ENCODE data around the gene ZNF275. TPM values are rescaled to one million over a fixed set of nuclear protein-coding genes. Genes with fewer than 3 reads are reported as not detected.

Gene ZNF275
- total and polyA plus RNA-seq, 4 experiments from 2014 or later, result 2.0 to 16.1 (median 10.3) TPM

- ChIA-PET CTCF (ENCODE audit: partially characterized antibody) (no interaction called here), POLR2A (ENCODE audit: partially characterized antibody) (no interaction called here)
- intact Hi-C loops (cut with micrococcal nuclease), result no loop called here
- Mint-ChIP-seq H3K36me3 (peaks cover 0 to 3% of the 10 kb centered on the region in 2 donors), H3K27ac (no peak overlapping the region), H3K4me1 (no peaks in the 10 kb centered on the region), H3K9me3 (peaks cover 0 to 26% (median 20%) of the 10 kb centered on the region in 8 donors), H3K4me3 (no peak overlapping the region), H3K27me3 (no peaks in the 10 kb centered on the region)
- H3K36me3 ChIP-seq (ENCODE audit: insufficient read depth, low read length), result no peaks in the 10 kb centered on the region
- H3K27me3 ChIP-seq (ENCODE audit: insufficient read depth, low read length), result no peaks in the 10 kb centered on the region
- no peak overlapping the region for H3K4me3 ChIP-seq (ENCODE audit: low read length in 2 of 2)
- no peak for DNase-seq
- no peaks in the 10 kb centered on the region for H3K4me1 ChIP-seq (ENCODE audit: insufficient read depth, low read length)
- no peaks in the 10 kb centered on the region for H3K9me3 ChIP-seq (ENCODE audit: control insufficient read depth in 1 of 2, low read length in 2 of 2)
- no peak overlapping the region for H3K27ac ChIP-seq (ENCODE audit: low read depth, low read length)
These were observed 27.9 kb downstream of the ZNF275 start for GRCh38 chrX:153361781-153362397.

DNA sequence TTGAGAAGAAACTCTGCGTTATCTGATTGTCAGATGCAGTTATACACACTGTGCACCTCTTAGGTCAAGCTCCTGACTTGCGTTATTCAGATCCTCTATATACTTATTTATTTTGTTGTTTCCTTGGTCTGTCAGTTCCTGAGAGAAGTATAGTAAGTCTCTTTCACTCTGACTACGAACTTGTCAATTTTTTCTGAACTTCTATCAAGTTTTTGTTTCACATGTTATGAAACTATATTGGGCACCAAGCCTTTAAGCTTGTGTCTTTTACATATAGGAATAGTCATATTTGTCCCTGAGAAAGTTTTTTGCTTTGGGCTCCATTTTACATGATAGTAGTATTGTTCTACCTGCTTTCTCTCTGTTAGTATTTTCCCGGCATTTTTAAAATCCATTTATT is 31.7 kb downstream of the ZNF275 start:
- CTCF ChIA-PET (ENCODE audit: partially characterized antibody), result no interaction called here
- POLR2A ChIA-PET (ENCODE audit: partially characterized antibody), result no interaction called here
- H3K27me3 ChIP-seq (ENCODE audit: insufficient read depth, low read length), result no peaks in the 10 kb centered on the region

DNA sequence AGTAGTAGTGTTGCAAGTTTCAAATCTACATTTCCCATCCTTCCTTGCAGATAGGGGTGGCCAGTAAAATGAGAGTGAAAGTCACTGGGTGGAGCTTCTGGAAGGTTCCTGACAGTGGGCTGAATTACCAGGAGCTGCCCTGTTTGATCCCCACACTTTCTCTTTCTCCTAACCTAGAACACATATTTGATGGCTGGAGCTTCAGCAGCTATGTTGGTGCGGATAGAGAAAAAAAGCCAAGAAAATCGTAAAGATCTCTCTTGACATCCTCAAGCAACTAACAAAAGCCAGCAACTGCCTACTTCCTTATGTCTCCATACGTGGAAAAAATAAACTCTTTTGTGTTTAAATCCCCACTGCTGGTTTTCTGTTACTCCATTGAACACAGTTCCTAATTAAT is 32.2 kb downstream of the ZNF275 start:
- Histone ChIP-seq H3K4me3 (ENCODE audit: low read length in 2 of 2) (no peak overlapping the region), H3K9me3 (ENCODE audit: control insufficient read depth in 1 of 2, low read length in 2 of 2) (no peaks in the 10 kb centered on the region), H3K36me3 (ENCODE audit: insufficient read depth, low read length) (no peaks in the 10 kb centered on the region), H3K27ac (ENCODE audit: low read depth, low read length) (no peak overlapping the region), H3K27me3 (ENCODE audit: insufficient read depth, low read length) (no peaks in the 10 kb centered on the region), H3K4me1 (ENCODE audit: insufficient read depth, low read length) (no peaks in the 10 kb centered on the region)
- H3K9me3 Mint-ChIP-seq, result no peaks in the 10 kb centered on the region
- ChIA-PET CTCF (ENCODE audit: partially characterized antibody) (no interaction called here), POLR2A (ENCODE audit: partially characterized antibody) (no interaction called here)
- no peaks in the 10 kb centered on the region for H3K36me3 Mint-ChIP-seq
- H3K27ac Mint-ChIP-seq, result no peak overlapping the region
- H3K4me3 Mint-ChIP-seq, result no peak overlapping the region
- H3K27me3 Mint-ChIP-seq, result peaks cover 0 to 3% of the 10 kb centered on the region in 2 donors
- no peak for DNase-seq
- H3K4me1 Mint-ChIP-seq, result peaks cover 0 to 2% (median under 1%) of the 10 kb centered on the region in 4 donors
- intact Hi-C loops (cut with micrococcal nuclease), result no loop called here

More for the DNA sequence above, 31.7 kb downstream of the ZNF275 start:
- intact Hi-C loops (cut with micrococcal nuclease), result no loop called here
- Histone ChIP-seq H3K4me1 (ENCODE audit: insufficient read depth, low read length) (no peaks in the 10 kb centered on the region), H3K27ac (ENCODE audit: low read depth, low read length) (no peak overlapping the region), H3K36me3 (ENCODE audit: insufficient read depth, low read length) (no peaks in the 10 kb centered on the region), H3K4me3 (ENCODE audit: low read length in 2 of 2) (no peak overlapping the region), H3K9me3 (ENCODE audit: control insufficient read depth in 1 of 2, low read length in 2 of 2) (no peaks in the 10 kb centered on the region)
- Mint-ChIP-seq H3K36me3 (peaks cover 0 to 2% of the 10 kb centered on the region in 2 donors), H3K9me3 (no peaks in the 10 kb centered on the region), H3K4me3 (no peak overlapping the region), H3K27ac (no peak overlapping the region), H3K4me1 (peaks cover 0 to 2% (median under 1%) of the 10 kb centered on the region in 4 donors), H3K27me3 (peaks cover 0 to 3% of the 10 kb centered on the region in 2 donors)
- no peak for DNase-seq

DNA sequence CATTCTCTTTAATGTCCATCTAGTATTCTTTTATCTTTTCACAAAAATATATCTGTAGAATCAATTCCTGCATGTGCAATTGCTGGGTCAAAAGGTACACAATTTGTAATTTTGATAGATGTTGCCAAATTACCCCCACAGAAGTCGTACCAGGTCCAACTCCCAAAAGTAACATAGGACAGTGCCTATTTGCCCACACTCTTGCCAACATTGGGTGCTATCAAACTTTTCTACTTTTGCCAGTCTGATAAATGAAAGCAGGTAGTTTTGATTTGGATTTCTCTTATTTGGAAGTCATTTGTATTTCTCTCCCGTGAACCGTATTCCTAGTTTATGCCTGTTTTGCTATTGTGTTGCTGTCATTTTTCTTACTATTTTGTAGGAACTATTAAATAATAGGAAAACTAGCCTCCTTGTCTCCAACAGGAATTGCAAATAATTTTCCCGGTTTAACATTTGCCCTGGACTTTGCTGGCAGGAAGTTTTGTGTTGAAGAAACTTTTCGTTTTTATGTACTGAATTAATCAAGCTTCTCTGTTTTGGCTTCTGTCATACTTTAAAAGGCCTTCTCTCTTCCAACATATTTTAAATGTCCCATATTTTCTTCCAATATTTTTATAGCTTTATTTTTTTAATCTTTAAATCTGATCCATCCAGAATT is 33.1 kb downstream of the ZNF275 start:
- H3K27me3 Mint-ChIP-seq, result peaks cover 0 to 3% of the 10 kb centered on the region in 2 donors
- DNase-seq, result no peak
- ChIA-PET CTCF (ENCODE audit: partially characterized antibody) (no interaction called here), POLR2A (ENCODE audit: partially characterized antibody) (no interaction called here)
- Histone ChIP-seq H3K27me3 (ENCODE audit: insufficient read depth, low read length) (no peaks in the 10 kb centered on the region), H3K36me3 (ENCODE audit: insufficient read depth, low read length) (no peaks in the 10 kb centered on the region), H3K9me3 (ENCODE audit: control insufficient read depth in 1 of 2, low read length in 2 of 2) (no peaks in the 10 kb centered on the region), H3K4me1 (ENCODE audit: insufficient read depth, low read length) (no peaks in the 10 kb centered on the region), H3K27ac (ENCODE audit: low read depth, low read length) (no peak overlapping the region), H3K4me3 (ENCODE audit: low read length in 2 of 2) (no peak overlapping the region)
- H3K4me3 Mint-ChIP-seq, result no peak overlapping the region
- intact Hi-C loops (cut with micrococcal nuclease), result no loop called here
- no peaks in the 10 kb centered on the region for H3K9me3 Mint-ChIP-seq
- no peak overlapping the region for H3K27ac Mint-ChIP-seq
- peaks cover 0 to 2% (median under 1%) of the 10 kb centered on the region in 4 donors for H3K4me1 Mint-ChIP-seq
- H3K36me3 Mint-ChIP-seq, result no peaks in the 10 kb centered on the region

GRCh38 chrX:153370293-153371055 is 36.5 kb downstream of the ZNF275 start:
- intact Hi-C loops (cut with micrococcal nuclease), result no loop called here
- H3K9me3 ChIP-seq (ENCODE audit: control insufficient read depth in 1 of 2, low read length in 2 of 2), result no peaks in the 10 kb centered on the region
- H3K36me3 ChIP-seq (ENCODE audit: insufficient read depth, low read length), result no peaks in the 10 kb centered on the region
- no peak overlapping the region for H3K27ac Mint-ChIP-seq
- H3K4me1 Mint-ChIP-seq, result peaks cover 0 to 2% (median under 1%) of the 10 kb centered on the region in 4 donors
- H3K27ac ChIP-seq (ENCODE audit: low read depth, low read length), result no peak overlapping the region
- no peak overlapping the region for H3K4me3 Mint-ChIP-seq
- no peak overlapping the region for H3K4me3 ChIP-seq (ENCODE audit: low read length in 2 of 2)
- peaks cover 0 to 1% (median 0%) of the 10 kb centered on the region in 8 donors for H3K9me3 Mint-ChIP-seq
- no peaks in the 10 kb centered on the region for H3K36me3 Mint-ChIP-seq
- no peak for DNase-seq
- H3K27me3 Mint-ChIP-seq, result peaks cover 1 to 3% of the 10 kb centered on the region in 2 donors
- CTCF ChIA-PET (ENCODE audit: partially characterized antibody), result no interaction called here
- POLR2A ChIA-PET (ENCODE audit: partially characterized antibody), result no interaction called here
- H3K4me1 ChIP-seq (ENCODE audit: insufficient read depth, low read length), result no peaks in the 10 kb centered on the region
- H3K27me3 ChIP-seq (ENCODE audit: insufficient read depth, low read length), result no peaks in the 10 kb centered on the region

- H3K27ac ChIP-seq (ENCODE audit: low read depth, low read length), result no peak overlapping the region
- intact Hi-C loops (cut with micrococcal nuclease), result no loop called here
- no peak overlapping the region for H3K27ac Mint-ChIP-seq
- no peak for DNase-seq
- POLR2A ChIA-PET (ENCODE audit: partially characterized antibody), result no interaction called here
- peaks cover 0 to 1% (median 0%) of the 10 kb centered on the region in 8 donors for H3K9me3 Mint-ChIP-seq
- H3K27me3 ChIP-seq (ENCODE audit: insufficient read depth, low read length), result no peaks in the 10 kb centered on the region
- H3K4me1 Mint-ChIP-seq, result peaks cover 0 to 2% (median under 1%) of the 10 kb centered on the region in 4 donors
- H3K4me1 ChIP-seq (ENCODE audit: insufficient read depth, low read length), result no peaks in the 10 kb centered on the region
- no peak overlapping the region for H3K4me3 ChIP-seq (ENCODE audit: low read length in 2 of 2)
- H3K36me3 ChIP-seq (ENCODE audit: insufficient read depth, low read length), result no peaks in the 10 kb centered on the region
- H3K36me3 Mint-ChIP-seq, result no peaks in the 10 kb centered on the region
- H3K9me3 ChIP-seq (ENCODE audit: control insufficient read depth in 1 of 2, low read length in 2 of 2), result no peaks in the 10 kb centered on the region
- peaks cover 1 to 3% of the 10 kb centered on the region in 2 donors for H3K27me3 Mint-ChIP-seq
- CTCF ChIA-PET (ENCODE audit: partially characterized antibody), result no interaction called here
- no peak overlapping the region for H3K4me3 Mint-ChIP-seq
These were observed 37.3 kb downstream of the ZNF275 start for GRCh38 chrX:153371256-153371655.

DNA sequence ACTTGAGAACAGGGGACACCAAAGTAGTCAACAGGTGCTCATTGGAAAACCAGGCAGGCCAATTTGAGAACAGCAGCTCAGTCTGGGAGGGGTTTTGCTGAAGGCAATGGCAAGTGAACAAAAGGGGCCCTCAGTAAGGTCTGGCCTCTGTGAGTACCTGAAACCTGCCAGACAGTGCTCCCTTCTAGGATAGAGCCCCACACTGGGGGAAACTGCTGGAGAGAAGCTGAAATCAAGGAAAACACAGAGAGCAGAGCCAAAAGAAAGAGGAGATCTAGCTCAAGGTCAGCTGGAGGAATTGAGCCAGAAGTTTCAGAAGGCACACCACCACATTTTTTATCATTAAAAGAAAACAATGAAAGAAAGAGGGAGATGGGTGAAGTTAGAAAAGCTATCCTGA is 39.0 kb downstream of the ZNF275 start:
- Mint-ChIP-seq H3K36me3 (no peaks in the 10 kb centered on the region), H3K27me3 (peaks cover 3 to 4% of the 10 kb centered on the region in 2 donors), H3K9me3 (peaks cover 0 to 1% (median 0%) of the 10 kb centered on the region in 8 donors), H3K27ac (no peak overlapping the region), H3K4me1 (peaks cover 0 to 2% (median under 1%) of the 10 kb centered on the region in 4 donors), H3K4me3 (no peak overlapping the region)
- Histone ChIP-seq H3K4me3 (ENCODE audit: low read length in 2 of 2) (no peak overlapping the region), H3K4me1 (ENCODE audit: insufficient read depth, low read length) (no peaks in the 10 kb centered on the region), H3K27ac (ENCODE audit: low read depth, low read length) (no peak overlapping the region), H3K27me3 (ENCODE audit: insufficient read depth, low read length) (no peaks in the 10 kb centered on the region), H3K9me3 (ENCODE audit: control insufficient read depth in 1 of 2, low read length in 2 of 2) (no peaks in the 10 kb centered on the region), H3K36me3 (ENCODE audit: insufficient read depth, low read length) (no peaks in the 10 kb centered on the region)
- POLR2A ChIA-PET (ENCODE audit: partially characterized antibody), result no interaction called here
- no peak for DNase-seq
- intact Hi-C loops (cut with micrococcal nuclease), result no loop called here
- CTCF ChIA-PET (ENCODE audit: partially characterized antibody), result no interaction called here

Measured in CD4-positive, alpha-beta memory T cell (primary cell).